Testis (tissue), 2 donors: ENCODE data around the gene ATP5PD.

ENCODE experiments used
- CTCF ChIP-seq, 3 experiments: fragments of 450-650 bp in 2 of 3; fragments of 200-600 bp in 1 of 3; sonication (generic) in 1 of 3; IDR thresholded peaks; one replicate each; pipeline ENCODE4 v1.5.1; 2016 to 2019; ENCODE audit warnings: antibody characterized with exemption in 3 of 3, mild to moderate bottlenecking in 2 of 3, moderate library complexity in 1 of 3
- POLR2A ChIP-seq: fragments of 450-650 bp; IDR thresholded peaks from one replicate; pipeline ENCODE4 v1.6.1; 2017; ENCODE audit warnings: antibody characterized with exemption, mild to moderate bottlenecking, moderate library complexity

GRCh38 chr17:75067856-75068255 lies 21.1 kb upstream of the ATP5PD start:
- no peak for TF ChIP-seq POLR2A
- TF ChIP-seq CTCF (IDR thresholded peaks at IDR 0.05), result no peak
